NK-92 treated with Interleukin-12 subunit alpha and Interleukin-12 subunit beta, amount 100 ng/mL, for 24 hours (cell line): ENCODE results near the gene ACSM5.
A peak's percentile ranks its signal among the peaks of the same experiment; 100 is the strongest.

Source experiments
- DNase-seq: peaks from one replicate; lab custom pipeline; 2025; lab: John Stamatoyannopoulos, UW

The ACSM5 gene

GRCh38 chr16:20409398-20410120, at the start of gene ACSM5:
Gene ACSM5 (plus strand): TSS chr16:20409534. CDS start chr16:20411485, 1,951 bp downstream.
- no peak for DNase-seq

- DNase-seq: no peak
These were observed 49.3 kb upstream of the ACSM5 start for GRCh38 chr16:20359997-20360396.

- DNase-seq: no peak
These were observed 46.1 kb upstream of the ACSM5 start for GRCh38 chr16:20363191-20363590.

- no peak for DNase-seq
These were observed 45.3 kb upstream of the ACSM5 start for GRCh38 chr16:20364051-20364450.

GRCh38 chr16:20369452-20370054, 39.8 kb upstream of the ACSM5 start:
- no peak for DNase-seq

GRCh38 chr16:20372701-20373100, 36.6 kb upstream of the ACSM5 start:
- DNase-seq: no peak

GRCh38 chr16:20377181-20377580, 32.2 kb upstream of the ACSM5 start:
- no peak for DNase-seq

- no peak for DNase-seq
These were observed 28.6 kb upstream of the ACSM5 start for GRCh38 chr16:20380782-20381181.

GRCh38 chr16:20382202-20382948, 27.0 kb upstream of the ACSM5 start:
- no peak for DNase-seq

GRCh38 chr16:20383106-20384029, 26.0 kb upstream of the ACSM5 start:
- DNase-seq: peak; percentile 8

GRCh38 chr16:20385844-20386832, 23.2 kb upstream of the ACSM5 start:
- peak; percentile 4 for DNase-seq

- DNase-seq: no peak
These were observed 21.4 kb upstream of the ACSM5 start for GRCh38 chr16:20387978-20388377.

GRCh38 chr16:20388854-20389253, 20.5 kb upstream of the ACSM5 start:
- no peak for DNase-seq

- no peak for DNase-seq
These were observed 18.3 kb upstream of the ACSM5 start for GRCh38 chr16:20391045-20391444.

GRCh38 chr16:20393801-20394577, 15.3 kb upstream of the ACSM5 start:
- no peak for DNase-seq

- no peak for DNase-seq
These were observed 13.4 kb upstream of the ACSM5 start for GRCh38 chr16:20395946-20396345.

GRCh38 chr16:20396846-20397467, 12.4 kb upstream of the ACSM5 start:
- no peak for DNase-seq

- no peak for DNase-seq
These were observed 11.8 kb upstream of the ACSM5 start for GRCh38 chr16:20397468-20398074.

GRCh38 chr16:20398603-20399002, 10.7 kb upstream of the ACSM5 start:
- no peak for DNase-seq
